Fibroblast of mammary gland (primary cell): Measurements from ENCODE around the gene BAD.

Experiments used
- DNase-seq: peaks from one replicate; pipeline ENCODE4 v3.0.0-alpha.2; 2010; ENCODE audit warnings: low read depth
- H3K4me3 ChIP-seq: 2 replicates; pipeline ENCODE4 v1.5.1; 2011; ENCODE audit warnings: low read depth, mild to moderate bottlenecking, low read length, moderate library complexity; ENCODE audit not compliant: control insufficient read depth
- CTCF ChIP-seq: conservative IDR thresholded peaks from 2 replicates; pipeline ENCODE4 v1.5.1; 2011; ENCODE audit warnings: low read depth, low read length, inconsistent platforms; ENCODE audit not compliant: control insufficient read depth, insufficient read depth

The BAD gene

GRCh38 chr11:64283092-64283491 lies 1.4 kb downstream of the BAD start:
- DNase-seq, result no peak
- H3K4me3 ChIP-seq, result no peak overlapping the region

GRCh38 chr11:64281957-64282770 lies 2.3 kb downstream of the BAD start:
- no peak for TF ChIP-seq CTCF
- DNase-seq, result no peak
- no peak overlapping the region for H3K4me3 ChIP-seq

More at GRCh38 chr11:64283092-64283491, 1.4 kb downstream of the BAD start:
- TF ChIP-seq CTCF, result no peak

- TF ChIP-seq CTCF, result no peak
- no peak for DNase-seq
- H3K4me3 ChIP-seq, result no peak overlapping the region
Measured at GRCh38 chr11:64278576-64279190, 5.8 kb downstream of the BAD start.

- no peak for DNase-seq
- no peak for TF ChIP-seq CTCF
- no peak overlapping the region for H3K4me3 ChIP-seq
Measured at GRCh38 chr11:64276653-64277431, 7.6 kb downstream of the BAD start.

GRCh38 chr11:64275841-64276240 lies 8.6 kb downstream of the BAD start:
- H3K4me3 ChIP-seq, result no peak overlapping the region
- no peak for DNase-seq
- no peak for TF ChIP-seq CTCF

GRCh38 chr11:64275031-64275800 lies 9.2 kb downstream of the BAD start:
- no peak overlapping the region for H3K4me3 ChIP-seq
- no peak for TF ChIP-seq CTCF
- DNase-seq, result no peak
